NCI-H146 (cell line): ENCODE results near the gene CD48.
A peak's percentile ranks its signal among the peaks of the same experiment; 100 is the strongest.
"Not testable (repeated sequence)": the region's sequence is repeated elsewhere in the genome, so short reads cannot be mapped to it uniquely, and the experiment has no call there.

Experiments used
- DNase-seq: peaks from one replicate; lab custom pipeline; 2025; lab: John Stamatoyannopoulos, UW

Gene CD48

DNA sequence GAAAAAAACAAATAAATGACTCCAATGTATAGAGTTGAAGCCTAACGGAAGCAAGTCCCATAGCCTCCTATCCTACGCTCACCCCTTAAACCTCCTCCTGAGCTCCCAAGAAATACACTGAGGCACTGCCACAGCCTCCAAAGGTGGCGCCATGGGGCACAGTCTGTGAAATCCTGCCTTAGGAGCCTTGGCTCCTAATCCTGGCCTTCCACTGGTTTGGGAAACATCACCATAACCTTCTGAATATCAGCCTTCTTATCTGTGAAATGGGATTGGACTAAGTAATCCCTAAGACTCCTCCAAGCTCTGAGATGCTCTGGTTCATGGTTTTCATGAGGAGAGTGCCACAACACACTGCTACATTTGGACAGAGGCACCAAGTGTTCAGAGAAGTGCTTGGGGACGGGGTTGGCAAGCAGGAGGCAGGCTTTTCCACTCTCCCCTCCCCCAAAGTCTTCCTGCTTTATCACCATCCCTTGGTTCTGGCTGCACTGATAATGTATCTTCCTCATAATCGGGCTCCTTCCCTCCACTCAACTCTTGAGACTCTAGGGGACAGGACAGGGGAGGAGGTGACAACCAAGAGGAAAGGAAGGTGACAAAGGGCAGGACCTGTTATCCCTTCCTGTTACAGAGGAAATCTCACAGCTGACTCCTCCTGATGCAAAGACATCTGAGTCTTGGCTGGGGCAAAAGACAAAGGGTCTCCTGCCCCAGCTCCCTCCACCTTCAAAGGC lies 30.2 kb upstream of the CD48 start:
- no peak for DNase-seq

DNA sequence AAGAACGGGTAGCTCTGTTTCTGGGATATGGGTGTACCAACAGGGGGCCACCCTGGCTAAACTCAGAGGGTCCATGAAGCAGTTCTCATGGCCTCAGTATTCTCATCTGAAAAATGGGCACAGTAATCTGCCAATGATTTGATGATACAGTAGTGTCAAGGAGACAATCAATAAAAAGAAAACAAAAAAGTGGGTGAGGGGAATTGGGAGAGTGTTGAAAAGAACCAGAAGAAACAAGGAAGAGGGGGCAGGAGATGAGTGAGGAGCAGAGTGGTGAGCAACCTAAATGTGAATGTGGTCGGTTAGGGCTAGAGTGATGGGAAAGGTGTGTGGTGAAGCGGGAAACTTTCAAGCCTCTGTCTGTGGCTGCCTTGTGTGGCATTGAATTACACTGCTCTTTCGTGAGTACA lies 29.5 kb upstream of the CD48 start:
- no peak for DNase-seq

DNA sequence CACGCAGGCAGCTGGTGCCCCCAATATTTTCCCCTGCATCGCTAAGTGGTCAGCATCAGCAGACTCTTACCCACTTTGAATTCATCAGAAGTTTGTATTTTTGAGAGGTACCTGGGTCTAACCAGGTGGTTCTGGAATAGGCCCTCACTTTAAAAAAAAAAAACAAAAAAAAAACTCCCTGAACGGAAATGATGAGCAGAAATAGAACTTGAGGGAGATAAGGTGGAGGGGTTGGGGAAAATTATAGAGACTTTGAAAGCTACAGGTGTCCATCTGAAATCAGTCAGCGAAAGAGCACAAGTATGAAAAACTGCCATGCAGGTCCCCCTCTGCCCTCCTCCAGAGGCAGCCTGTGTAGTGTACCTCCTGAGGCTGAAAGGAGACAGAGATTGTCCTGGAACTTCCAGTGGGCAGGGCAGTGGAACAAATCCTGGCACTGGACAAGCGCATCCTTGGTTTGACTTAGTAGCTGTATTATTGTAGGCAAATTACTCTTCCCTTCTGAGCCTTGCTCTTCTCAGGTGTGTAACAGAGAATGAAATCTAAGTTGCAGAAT lies 28.6 kb upstream of the CD48 start:
- no peak for DNase-seq

DNA sequence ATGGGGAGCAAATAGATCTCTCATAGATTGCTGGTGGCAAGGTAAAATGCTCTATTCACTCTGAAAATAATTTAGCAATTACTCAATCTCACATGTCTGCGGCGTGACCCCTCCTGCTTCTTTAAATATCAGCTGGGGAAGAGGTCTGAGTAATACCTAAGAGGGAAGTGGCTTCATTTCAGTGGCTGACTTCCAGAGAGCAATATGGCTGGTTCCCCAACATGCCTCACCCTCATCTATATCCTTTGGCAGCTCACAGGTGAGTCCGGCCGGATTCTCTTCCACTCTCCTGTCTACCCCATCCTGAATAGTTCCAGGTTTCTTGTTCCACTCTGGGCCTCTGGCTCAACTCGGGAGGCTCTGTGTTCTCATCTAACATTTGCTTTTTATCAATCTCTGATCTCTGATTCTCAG lies 27.5 kb upstream of the CD48 start, which contains the start of gene SLAMF7:
Gene SLAMF7, plus strand, starts transcription at position 150 of the 414 bp plus-strand sequence. Its CDS starts 55 bp downstream, at position 205.
- DNase-seq, result no peak

DNA sequence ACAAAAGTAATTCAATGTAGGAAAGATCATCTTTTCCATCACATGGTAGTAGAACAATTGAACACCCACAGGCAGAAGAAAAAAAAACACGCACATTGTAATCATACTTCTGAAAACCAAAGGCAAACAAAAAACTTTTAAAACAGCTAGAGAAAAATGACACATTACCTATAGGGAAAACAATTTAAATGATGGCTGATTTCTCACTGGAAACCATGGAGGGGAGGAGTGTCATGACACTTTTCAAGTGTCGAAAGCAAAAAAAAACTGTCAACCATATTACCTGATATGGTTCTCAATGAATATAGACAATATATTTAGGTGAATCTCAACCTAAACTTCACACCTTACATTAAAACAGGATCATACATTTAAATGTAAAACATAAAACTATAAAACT lies 26.6 kb upstream of the CD48 start:
- no peak for DNase-seq

DNA sequence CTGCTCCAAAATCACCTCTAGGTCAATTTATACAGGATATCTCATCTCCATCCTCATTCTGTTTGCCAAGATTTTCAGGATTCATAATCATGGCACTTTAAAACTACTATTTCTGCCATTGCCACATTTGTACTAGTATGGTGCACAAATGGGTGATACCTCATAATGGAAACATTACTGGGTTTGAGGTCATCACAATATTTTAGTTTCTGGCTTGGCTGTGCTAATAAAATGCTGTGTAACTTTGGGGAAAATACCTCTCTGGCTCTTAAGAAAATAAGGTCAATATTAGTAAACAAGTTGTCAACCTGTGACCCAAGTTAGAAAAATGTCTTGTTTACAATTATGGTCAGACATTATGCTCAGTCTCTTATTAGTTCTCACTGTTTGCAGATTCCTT lies 22.7 kb upstream of the CD48 start:
- no peak for DNase-seq

DNA sequence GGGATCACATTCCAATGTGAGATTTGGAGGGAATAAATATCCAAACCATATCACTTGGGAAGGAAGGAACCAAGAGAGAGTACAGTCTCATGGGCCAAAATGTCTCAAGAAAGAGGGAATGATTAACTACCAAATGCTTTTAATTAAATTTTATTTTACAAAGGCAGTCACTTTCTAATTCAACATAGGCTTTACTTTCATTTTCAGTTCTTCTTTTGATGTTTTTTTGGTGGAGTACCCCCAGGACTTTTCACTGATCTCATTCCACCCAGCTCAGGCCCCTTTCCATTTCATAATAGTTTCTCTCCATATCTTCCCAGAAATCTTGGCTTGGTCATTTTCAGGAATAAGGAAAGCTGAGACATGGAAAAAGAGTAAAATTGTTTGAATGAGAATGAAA lies 22.3 kb upstream of the CD48 start:
- no peak for DNase-seq

DNA sequence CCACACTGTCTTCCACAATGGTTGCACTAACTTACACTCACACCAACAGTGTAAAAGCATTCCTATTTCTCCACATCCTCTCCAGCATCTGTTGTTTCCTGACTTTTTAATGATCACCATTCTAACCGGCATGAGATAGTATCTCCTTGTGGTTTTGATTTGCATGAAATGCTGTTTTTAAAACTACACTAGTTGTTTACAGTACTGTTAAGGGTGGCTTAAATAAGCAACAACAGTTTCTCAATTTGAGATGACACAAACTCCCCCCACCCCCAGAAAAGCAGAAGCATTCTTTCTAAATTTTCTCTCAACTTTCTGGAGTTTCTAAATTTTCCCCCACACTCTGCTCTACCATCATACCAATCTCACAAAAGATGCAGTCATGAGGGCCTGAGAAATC lies 20.4 kb upstream of the CD48 start:
- no peak for DNase-seq

DNA sequence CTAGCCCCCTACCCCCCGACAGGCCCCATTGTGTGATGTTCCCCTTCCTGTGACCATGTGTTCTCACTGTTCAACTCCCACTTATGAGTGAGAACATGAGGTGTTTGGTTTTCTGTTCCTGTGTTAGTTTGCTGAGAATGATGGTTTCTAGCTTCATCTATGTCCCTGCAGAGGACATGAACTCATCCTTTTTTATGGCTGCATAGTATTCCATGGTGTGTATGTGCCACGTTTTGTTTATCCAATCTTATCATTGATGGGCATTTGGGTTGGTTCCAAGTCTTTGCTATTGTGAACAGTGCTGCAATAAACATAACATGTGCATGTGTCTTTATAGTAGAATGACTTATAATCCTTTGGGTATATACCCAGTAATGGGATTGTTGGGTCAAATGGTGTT lies 19.9 kb upstream of the CD48 start:
- DNase-seq, result not testable (repeated sequence)

DNA sequence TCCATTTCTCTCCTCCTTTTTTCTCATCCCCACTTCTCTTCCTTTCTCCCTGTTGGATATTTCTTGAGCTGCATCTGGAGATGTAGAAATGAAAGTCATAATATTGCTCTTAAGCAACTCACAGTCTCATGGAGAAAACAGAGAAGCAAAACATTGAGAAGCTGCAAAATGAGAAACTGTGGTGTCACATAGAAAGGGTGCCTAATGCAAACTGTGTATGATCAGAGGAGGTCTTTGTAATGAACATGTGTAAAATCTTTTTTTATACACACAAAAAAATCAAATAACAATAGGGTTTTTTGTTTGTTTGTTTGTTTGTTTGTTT lies 15.7 kb upstream of the CD48 start:
- no peak for DNase-seq

DNA sequence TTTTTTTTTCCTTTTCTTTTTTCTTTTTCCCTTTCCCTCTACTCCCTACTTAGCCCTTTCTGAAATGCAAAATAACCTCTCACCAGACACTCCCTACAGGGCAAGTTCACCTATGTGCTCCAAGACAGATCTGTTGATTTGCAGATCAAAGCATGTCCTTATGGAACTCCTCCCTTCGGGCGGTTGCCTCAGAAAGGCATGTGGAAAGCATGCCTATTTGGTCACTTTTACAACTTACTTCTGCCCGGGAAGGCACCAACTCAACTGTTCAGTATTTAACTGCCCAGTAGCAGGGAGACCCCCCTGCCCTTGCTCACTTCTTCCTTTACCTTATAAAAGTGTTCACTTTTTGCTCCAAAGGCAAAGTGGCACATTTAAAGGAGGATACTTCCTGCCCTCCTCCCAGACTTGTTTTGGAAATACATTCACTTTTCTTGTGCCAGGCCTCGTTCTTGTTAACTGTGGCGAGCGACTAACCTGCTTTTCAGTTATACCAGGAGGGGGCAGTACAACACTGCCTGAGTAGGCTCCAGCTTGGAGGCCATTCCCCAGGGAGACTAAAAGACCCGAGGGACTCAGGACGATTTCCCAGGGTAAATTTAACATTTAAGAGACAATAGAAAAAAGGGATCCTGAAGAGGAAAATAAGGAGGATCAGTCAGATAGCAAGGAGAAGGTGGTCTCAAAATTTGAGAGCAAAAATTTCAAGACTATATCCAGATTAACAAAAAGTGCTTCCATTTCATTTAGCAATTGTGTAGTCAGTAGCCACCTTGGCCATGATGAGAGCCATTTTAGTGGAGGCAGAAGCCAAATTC lies 15.1 kb upstream of the CD48 start:
- DNase-seq, result peak; percentile 46

DNA sequence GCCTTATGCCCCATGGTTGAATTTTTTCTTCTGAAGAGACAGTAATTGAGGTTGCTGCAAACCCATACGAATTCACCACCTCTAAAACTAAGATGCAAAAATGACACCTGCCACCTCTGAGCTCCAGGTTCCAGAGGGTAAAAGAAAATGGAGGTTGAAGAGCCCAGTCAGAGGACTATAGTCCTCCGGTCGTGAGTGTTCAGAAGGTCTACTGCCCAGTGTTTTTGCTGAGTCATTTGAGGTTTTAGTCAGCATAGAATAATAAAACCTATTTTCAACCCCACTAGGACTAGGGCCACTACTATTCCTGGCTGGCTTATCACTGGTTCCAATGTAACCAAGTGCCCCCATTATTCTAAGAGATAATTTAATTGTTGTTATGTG lies 14.5 kb upstream of the CD48 start:
- no peak for DNase-seq

DNA sequence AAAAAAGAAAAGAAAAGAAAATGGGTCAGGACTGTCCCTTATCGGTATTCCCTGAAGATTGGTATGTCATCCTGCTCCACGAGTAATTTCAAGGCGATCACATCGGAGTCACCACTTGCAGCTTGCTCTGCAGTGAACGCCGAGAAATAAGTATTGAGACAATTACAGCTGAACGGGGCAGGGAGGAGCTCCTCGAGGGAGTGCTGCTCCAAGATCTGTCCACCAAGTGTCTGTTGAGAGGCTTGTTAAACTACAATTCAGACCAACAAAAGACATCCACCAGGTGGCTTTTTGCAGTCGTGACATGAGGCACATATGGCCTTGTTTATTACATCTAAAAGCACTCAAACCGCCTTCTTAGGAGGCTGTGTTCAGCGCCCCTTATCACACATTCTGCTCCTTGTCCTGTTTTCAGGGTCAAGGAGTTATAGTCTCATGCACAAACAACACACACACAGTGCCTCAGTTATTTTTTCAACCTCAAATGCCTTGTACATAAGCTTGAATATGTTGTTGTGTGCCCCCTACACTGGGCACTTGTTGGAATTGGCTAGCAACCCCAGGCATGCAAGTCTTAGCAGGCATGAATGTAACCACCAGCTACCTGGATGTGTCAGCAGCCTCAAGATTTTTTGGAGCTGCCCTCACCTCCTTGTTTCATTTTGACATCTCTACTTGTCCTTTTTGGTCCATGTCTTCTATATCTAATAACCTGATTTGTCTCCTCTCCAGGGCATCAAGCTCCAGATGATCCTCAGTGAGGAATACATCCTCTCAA lies 13.0 kb upstream of the CD48 start:
- DNase-seq, result no peak

DNA sequence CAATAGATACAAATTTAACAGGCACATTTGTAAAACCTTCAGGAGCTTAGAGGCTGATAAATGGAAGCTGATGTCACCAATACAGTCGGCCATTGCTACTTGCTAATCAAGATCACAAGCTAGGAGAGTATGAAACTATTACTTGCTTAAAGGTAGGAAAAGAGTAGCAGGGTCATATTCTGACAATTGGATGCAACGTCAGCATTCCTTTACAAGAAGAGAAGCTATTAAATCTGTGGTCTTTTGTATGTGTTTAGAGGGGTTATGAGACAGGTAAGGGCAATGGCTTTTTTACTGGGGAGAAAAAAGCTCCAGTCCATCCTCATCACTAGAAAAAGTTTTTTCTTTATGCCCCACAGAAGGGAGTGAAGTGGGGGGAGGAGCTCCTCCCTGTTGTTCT lies 11.7 kb upstream of the CD48 start:
- DNase-seq, result no peak

DNA sequence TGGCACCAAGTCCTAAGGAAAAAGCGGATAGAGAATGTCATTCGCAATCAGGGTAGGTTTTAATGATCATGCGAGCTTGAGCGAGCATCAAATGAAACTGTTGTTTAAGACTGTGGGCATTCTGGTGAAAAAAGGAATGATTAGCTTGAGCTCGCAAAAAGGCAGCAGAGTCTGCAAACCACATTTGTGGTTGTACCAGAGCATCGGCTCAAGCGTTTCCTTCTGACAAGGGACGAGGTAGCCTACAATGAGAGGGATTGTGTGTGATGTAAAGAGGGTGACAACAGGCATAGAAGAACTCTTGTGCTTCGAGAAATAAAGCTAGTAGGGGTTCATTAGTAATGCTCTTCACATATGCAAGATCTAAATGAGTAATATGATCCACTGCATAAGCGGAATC lies 11.1 kb upstream of the CD48 start:
- DNase-seq, result no peak

DNA sequence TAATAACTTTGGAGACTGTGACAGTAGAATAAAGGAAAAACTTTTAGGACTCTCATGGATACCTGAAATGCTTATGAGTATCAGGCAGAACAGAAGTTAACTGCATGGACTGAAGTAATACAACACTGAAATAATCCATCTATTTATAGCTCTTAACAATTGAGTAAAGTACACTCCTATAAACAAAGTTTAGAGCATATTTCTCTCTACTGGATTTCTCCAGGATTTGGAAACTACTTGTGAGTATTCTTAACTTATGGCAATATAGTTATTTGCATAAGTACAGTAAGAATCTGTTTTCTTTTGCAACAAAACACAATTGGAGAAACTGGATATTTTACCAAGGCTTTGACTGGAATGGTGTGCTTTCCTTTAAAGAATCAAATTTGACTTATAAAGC lies 9.9 kb upstream of the CD48 start:
- DNase-seq, result no peak

DNA sequence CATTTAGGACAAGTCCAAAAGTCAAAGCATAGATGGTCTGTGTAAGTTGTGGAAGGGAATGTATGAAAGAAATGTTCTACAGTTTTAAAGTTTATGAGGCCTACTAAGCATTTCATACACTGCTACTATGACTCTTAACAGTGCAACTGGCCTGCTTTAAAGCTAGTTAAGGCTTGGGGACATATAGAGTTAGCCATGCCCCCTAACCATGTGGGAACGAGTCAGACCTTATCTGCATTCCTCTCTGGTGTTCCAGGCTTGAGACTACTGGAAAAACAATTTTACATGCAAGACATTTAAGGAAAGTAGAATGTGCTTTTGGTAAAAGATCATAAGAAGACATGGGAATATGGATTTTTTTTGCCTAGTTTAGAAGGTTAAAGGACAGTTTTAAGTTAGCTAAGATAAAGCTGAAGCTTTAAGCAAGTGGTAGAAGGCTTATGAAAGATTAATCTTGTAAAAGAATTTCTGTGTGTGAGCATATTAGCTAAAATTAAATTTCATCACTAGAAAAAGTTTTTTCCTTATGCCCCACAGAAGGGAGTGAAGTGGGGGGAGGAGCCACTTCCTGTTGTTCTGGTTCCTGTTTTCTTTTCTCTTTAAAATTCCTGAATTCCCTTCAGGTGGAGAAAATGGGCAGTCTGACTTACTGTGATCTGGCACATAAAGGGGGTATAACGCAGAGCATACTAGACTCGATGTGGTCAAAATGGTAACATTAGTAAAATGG lies 8.9 kb upstream of the CD48 start:
- DNase-seq, result no peak

DNA sequence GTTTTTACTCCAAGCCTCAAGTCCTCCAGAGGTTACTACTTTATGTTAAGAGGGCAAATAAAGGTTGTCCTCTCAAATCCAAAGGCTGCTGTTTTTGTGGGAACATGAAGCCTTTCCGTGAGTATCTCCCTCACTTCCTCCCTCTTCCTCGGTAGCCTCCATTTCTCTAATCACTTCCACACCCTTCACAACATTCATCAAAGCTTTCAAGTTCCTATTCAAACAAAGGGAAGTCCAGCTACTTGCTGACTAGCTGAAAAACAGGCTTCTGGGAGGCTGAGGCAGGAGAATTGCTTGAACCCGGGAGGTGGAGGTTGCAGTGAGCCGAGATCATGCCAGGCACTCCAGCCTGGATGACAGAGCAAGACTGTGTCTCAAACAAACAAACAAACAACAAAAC lies 6.6 kb upstream of the CD48 start:
- DNase-seq, result no peak

DNA sequence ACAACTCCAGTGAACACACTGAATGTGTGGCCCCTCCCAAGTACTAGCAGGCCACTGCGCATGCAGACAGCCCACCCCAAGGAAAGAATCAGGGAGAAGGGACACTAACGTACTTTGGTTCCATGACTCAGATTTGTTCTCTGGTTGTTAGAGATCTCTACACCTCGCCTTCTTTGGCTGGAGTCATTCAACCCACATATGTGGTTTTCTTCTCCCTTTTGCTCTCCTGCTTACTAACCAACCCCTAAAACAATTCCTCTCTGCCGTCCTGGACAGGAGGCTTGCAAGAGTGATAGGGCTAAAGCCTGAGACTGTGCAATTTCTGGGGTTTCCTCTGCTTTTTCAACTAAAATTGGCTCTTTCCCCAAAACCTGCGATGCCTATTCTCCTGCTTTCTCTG lies 5.7 kb upstream of the CD48 start:
- DNase-seq, result no peak

DNA sequence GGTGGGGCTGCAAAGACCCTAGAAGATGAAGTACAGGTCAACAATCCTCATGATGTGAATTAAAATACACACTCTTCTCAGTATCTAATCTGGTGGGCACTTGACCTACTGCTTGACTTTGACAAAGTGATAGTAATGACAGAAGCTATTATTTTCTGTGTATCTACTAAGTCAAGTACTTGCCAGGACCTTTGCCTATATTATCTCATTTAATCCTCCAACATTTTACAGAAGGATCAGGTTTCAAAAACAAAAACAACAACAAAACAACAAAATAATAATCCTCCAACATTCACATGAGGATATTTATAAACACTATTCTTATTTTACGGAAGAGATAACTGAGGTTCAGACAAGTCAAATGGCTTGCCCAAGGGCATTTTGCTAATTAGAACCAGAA lies 4.4 kb upstream of the CD48 start:
- DNase-seq, result no peak

DNA sequence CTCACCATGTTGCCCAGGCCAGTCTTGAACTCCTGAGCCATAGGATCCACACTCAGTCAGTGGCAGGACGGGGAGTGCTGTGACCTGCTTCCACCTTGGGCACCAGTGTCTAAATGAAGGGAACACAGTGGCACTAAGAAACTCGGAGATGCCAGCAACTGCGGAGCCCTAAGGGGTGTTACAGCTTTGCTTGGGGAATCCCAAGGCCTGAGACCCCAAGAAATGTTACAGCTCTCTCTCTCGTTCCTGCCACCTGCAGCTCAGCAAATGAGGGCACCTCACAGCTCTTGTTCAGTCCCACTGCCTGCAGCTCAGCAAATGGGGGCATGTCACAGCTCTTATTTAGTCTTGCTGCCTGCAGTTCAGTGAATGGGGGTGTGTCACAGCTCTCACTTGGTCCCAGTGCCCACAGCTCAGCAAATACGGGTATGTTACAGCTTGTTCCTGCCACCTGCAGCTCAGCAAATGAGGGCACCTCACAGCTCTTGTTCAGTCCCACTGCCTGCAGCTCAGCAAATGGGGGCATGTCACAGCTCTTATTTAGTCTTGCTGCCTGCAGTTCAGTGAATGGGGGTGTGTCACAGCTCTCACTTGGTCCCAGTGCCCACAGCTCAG lies 2.5 kb upstream of the CD48 start:
- not testable (repeated sequence) for DNase-seq

DNA sequence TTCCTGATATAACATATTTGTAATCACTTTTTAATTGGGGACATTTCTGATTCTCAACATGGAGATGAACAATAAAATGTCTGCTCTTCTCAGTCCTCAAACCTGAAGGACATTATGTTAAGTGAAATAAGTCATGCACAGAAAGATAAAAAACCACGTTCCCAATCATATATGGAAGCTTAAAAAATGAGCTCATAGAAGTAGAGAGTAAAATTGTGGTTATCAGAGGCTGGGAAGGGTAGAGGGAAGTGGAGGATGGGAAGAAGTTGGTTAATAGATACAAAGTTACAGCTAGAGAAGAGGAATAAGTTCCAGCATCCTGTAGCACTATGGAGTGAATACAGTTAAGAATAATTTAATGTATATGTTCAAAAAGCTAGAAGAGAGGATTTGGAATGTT lies 1.5 kb upstream of the CD48 start:
- DNase-seq, result no peak
